Measurements from ENCODE around the gene SCARB1. TPM values are rescaled to one million over a fixed set of nuclear protein-coding genes. Genes with fewer than 3 reads are reported as not detected.

Gene SCARB1
- total RNA-seq, 2 donors from 2014 or later, result 33.0 to 36.2 TPM

- Mint-ChIP-seq H3K4me3 (no peak overlapping the region), H3K4me1 (peaks cover 10% of the 10 kb centered on the region), H3K36me3 (ENCODE audit: low read depth) (peaks cover 38% of the 10 kb centered on the region), H3K27me3 (ENCODE audit: insufficient read depth) (no peaks in the 10 kb centered on the region), H3K27ac (no peak overlapping the region), H3K9me3 (no peaks in the 10 kb centered on the region)
- H3K9me3 ChIP-seq (ENCODE audit: control insufficient read depth, low read length), result no peaks in the 10 kb centered on the region
- no peaks in the 10 kb centered on the region for H3K27me3 ChIP-seq (ENCODE audit: control insufficient read depth, insufficient read depth, low read length, poor library complexity, severe bottlenecking)
- no peak overlapping the region for H3K27ac ChIP-seq (ENCODE audit: low read depth, low read length)
- H3K4me3 ChIP-seq (ENCODE audit: low read length), result no peak overlapping the region
- no peak overlapping the region for H3K9ac ChIP-seq (ENCODE audit: extremely low read depth, low read length, poor library complexity, severe bottlenecking)
- no peak for DNase-seq
- TF ChIP-seq CTCF (conservative IDR thresholded peaks at IDR 0.05), result no peak
- peaks cover 3% of the 10 kb centered on the region for H3K36me3 ChIP-seq (ENCODE audit: control insufficient read depth, insufficient read depth, low read length)
- H3K4me1 ChIP-seq (ENCODE audit: control insufficient read depth, insufficient read depth, low read length), result no peaks in the 10 kb centered on the region
- WGBS, 2 experiments (ENCODE audit: insufficient coverage in 1 of 2, insufficient read length in 1 of 2), result 93 to 100% methylated on average over 3 of the region's 3 CpGs
These were observed 58.6 kb downstream of the SCARB1 start for GRCh38 chr12:124805050-124805449.

DNA sequence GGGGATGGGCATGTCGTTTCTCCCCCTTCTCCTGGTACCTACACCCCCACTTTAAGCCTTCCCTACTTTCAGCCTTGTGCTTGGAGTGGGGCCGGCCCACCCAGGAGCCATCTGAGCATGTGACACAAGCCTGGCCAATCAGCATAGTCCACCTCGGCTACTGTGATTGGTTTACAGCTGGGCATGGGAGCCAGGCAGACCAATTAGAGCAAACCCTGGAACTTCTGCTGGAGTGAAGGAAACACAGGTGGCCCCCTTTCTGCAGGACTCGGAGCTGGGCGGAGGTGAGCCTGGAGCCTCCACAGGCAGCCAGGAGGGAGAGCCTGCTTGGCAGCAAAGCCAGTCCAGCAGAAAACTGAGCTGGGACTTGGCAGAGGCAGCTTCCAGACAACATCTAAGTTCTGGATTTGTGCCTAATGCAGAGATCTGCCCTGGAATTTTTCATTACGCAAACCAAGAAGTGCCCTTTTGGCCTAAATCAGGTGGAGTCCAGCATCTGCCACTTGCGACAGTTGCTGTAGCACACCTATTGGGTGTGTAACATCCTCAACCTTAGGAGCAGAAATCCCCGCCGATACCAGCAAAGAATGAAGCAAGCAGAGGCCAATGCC lies 59.5 kb downstream of the SCARB1 start:
- WGBS, 2 experiments (ENCODE audit: insufficient coverage in 1 of 2, insufficient read length in 1 of 2), result 95 to 98% methylated on average over 5 to 9 of the region's 9 CpGs
- Histone ChIP-seq H3K4me3 (ENCODE audit: low read length) (no peak overlapping the region), H3K36me3 (ENCODE audit: control insufficient read depth, insufficient read depth, low read length) (peaks cover 3% of the 10 kb centered on the region), H3K27ac (ENCODE audit: low read depth, low read length) (no peak overlapping the region), H3K27me3 (ENCODE audit: control insufficient read depth, insufficient read depth, low read length, poor library complexity, severe bottlenecking) (no peaks in the 10 kb centered on the region), H3K9me3 (ENCODE audit: control insufficient read depth, low read length) (no peaks in the 10 kb centered on the region), H3K4me1 (ENCODE audit: control insufficient read depth, insufficient read depth, low read length) (no peaks in the 10 kb centered on the region), H3K9ac (ENCODE audit: extremely low read depth, low read length, poor library complexity, severe bottlenecking) (no peak overlapping the region)
- no peaks in the 10 kb centered on the region for H3K27me3 Mint-ChIP-seq (ENCODE audit: insufficient read depth)
- H3K36me3 Mint-ChIP-seq (ENCODE audit: low read depth), result peaks cover 38% of the 10 kb centered on the region
- H3K4me3 Mint-ChIP-seq, result no peak overlapping the region
- no peak for TF ChIP-seq CTCF (conservative IDR thresholded peaks at IDR 0.05)
- peaks cover 10% of the 10 kb centered on the region for H3K4me1 Mint-ChIP-seq
- no peak overlapping the region for H3K27ac Mint-ChIP-seq
- no peaks in the 10 kb centered on the region for H3K9me3 Mint-ChIP-seq
- DNase-seq, result peak; percentile 84

- no peak for TF ChIP-seq CTCF (conservative IDR thresholded peaks at IDR 0.05)
- Mint-ChIP-seq H3K4me1 (peaks cover 8% of the 10 kb centered on the region), H3K27ac (no peak overlapping the region), H3K4me3 (no peak overlapping the region), H3K27me3 (ENCODE audit: insufficient read depth) (no peaks in the 10 kb centered on the region), H3K9me3 (no peaks in the 10 kb centered on the region), H3K36me3 (ENCODE audit: low read depth) (peaks cover 44% of the 10 kb centered on the region)
- no peak for DNase-seq
- H3K27me3 ChIP-seq (ENCODE audit: control insufficient read depth, insufficient read depth, low read length, poor library complexity, severe bottlenecking), result no peaks in the 10 kb centered on the region
- no peak overlapping the region for H3K9ac ChIP-seq (ENCODE audit: extremely low read depth, low read length, poor library complexity, severe bottlenecking)
- no peaks in the 10 kb centered on the region for H3K9me3 ChIP-seq (ENCODE audit: control insufficient read depth, low read length)
- H3K27ac ChIP-seq (ENCODE audit: low read depth, low read length), result no peak overlapping the region
- H3K4me1 ChIP-seq (ENCODE audit: control insufficient read depth, insufficient read depth, low read length), result peaks cover under 1% of the 10 kb centered on the region
- WGBS, 2 experiments (ENCODE audit: insufficient coverage in 1 of 2, insufficient read length in 1 of 2), result 94 to 96% methylated on average over 13 to 14 of the region's 14 CpGs
- H3K36me3 ChIP-seq (ENCODE audit: control insufficient read depth, insufficient read depth, low read length), result peaks cover 3% of the 10 kb centered on the region
- no peak overlapping the region for H3K4me3 ChIP-seq (ENCODE audit: low read length)
These were observed 61.3 kb downstream of the SCARB1 start for GRCh38 chr12:124802361-124802760.

Data from endodermal cell (in vitro differentiated cells).